HepG2 (cell line): ENCODE measurements around the gene SHC3.

ENCODE experiments used
- SATB2 ChIP-seq: sonication (generic); formaldehyde crosslinking; IDR thresholded peaks from 2 replicates; pipeline ENCODE4 v1.5.0; 2020; ENCODE audit warnings: missing genetic modification reagents
- TF ChIP-seq, protein P1 (sequence below): sonication (generic); formaldehyde crosslinking; IDR thresholded peaks from 2 replicates; pipeline ENCODE4 v1.5.1; 2020; ENCODE audit warnings: missing genetic modification reagents, mild to moderate bottlenecking, borderline replicate concordance
- TF ChIP-seq, protein P2 (sequence below): sonication (generic); formaldehyde crosslinking; IDR thresholded peaks from 2 replicates; pipeline ENCODE4 v1.8.1; 2022; ENCODE audit warnings: mild to moderate bottlenecking, missing genetic modification reagents

DNA sequence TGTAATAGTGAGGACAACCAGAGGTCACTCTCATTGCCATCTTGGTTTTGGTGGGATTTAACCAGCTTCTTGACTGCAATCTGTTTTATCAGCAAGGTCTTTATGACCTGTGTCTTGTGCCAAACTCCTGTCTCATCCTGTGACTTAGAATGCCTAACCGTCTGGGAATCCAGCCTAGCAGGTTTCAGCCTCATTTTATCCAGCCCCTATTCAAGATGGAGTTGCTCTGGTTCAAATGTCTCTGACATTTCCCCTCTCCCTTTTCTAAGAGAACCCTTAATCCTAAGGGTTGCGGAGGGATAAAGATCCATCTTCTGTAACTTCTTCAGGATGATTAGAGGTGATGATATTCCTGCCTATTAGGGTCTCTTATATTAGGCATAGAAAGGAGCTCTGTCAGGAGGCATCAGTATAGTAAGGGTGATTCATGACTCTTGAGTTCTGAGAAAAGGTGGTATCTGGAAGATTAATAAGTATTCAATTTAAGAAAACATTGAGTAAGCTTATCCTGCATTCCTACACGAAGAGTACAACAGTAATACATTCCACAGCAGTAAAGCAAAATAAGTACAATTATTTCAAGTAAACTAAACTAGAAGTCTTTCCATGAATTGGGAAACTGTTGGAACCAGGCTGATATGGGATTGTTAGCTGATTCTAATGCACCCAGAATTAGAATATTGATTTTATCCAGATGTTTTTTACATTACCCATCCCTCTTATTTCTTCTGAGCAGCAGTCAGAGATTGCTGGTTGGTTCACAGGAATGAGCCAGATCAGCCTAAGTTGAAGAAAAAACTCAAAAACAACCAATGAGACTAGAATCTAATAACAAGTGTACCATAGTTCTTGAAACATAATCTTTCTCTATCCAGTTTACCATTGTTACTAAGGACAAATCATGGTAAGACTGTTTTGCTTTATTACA lies 39.9 kb downstream of the SHC3 start:
- TF ChIP-seq SATB2 (CRISPR knock-in tag), result no peak
- TF ChIP-seq, protein P1, sequence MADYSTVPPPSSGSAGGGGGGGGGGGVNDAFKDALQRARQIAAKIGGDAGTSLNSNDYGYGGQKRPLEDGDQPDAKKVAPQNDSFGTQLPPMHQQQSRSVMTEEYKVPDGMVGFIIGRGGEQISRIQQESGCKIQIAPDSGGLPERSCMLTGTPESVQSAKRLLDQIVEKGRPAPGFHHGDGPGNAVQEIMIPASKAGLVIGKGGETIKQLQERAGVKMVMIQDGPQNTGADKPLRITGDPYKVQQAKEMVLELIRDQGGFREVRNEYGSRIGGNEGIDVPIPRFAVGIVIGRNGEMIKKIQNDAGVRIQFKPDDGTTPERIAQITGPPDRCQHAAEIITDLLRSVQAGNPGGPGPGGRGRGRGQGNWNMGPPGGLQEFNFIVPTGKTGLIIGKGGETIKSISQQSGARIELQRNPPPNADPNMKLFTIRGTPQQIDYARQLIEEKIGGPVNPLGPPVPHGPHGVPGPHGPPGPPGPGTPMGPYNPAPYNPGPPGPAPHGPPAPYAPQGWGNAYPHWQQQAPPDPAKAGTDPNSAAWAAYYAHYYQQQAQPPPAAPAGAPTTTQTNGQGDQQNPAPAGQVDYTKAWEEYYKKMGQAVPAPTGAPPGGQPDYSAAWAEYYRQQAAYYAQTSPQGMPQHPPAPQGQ (CRISPR knock-in tag), result no peak
- TF ChIP-seq, protein P2, sequence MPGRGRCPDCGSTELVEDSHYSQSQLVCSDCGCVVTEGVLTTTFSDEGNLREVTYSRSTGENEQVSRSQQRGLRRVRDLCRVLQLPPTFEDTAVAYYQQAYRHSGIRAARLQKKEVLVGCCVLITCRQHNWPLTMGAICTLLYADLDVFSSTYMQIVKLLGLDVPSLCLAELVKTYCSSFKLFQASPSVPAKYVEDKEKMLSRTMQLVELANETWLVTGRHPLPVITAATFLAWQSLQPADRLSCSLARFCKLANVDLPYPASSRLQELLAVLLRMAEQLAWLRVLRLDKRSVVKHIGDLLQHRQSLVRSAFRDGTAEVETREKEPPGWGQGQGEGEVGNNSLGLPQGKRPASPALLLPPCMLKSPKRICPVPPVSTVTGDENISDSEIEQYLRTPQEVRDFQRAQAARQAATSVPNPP (CRISPR knock-in tag), result no peak
